B cell (primary cell): ENCODE data around the gene SPRED2. TPM values are rescaled to one million over a fixed set of nuclear protein-coding genes. Genes with fewer than 3 reads are reported as not detected.

ENCODE experiments used
- ATAC-seq: fragments of 200-7000 bp; cut with Tn5 transposase; one replicate; pipeline ENCODE4 v1.10.0; 2021; ENCODE audit warnings: low read depth, mild to moderate bottlenecking, moderate number of reproducible peaks, moderate library complexity
- CTCF ChIA-PET: fragments of 350-600 bp; sonication (Branson Sonifier 250); formaldehyde crosslinking; loops from one replicate; lab custom pipeline; 2021; ENCODE audit warnings: antibody characterized with exemption, inconsistent platforms; lab: Charles Lee
- POLR2A ChIA-PET: fragments of 350-600 bp; sonication (Branson Sonifier 250); formaldehyde crosslinking; loops from one replicate; lab custom pipeline; 2021; ENCODE audit warnings: antibody characterized with exemption; lab: Charles Lee
- DNase-seq: peaks from one replicate; pipeline ENCODE4 v3.0.0; 2013
- H2AFZ ChIP-seq: 2 replicates; pipeline ENCODE4 v1.6.1; 2012; ENCODE audit warnings: mild to moderate bottlenecking, low read depth, low read length; ENCODE audit not compliant: insufficient read depth, poor library complexity, severe bottlenecking
- H3K27ac ChIP-seq, 2 donors: 1 replicate in 1 of 2; 2 replicates in 1 of 2; pipeline ENCODE4 v1.5.1; 2012 to 2013; ENCODE audit warnings: low read length in 2 of 2, mild to moderate bottlenecking in 2 of 2, moderate library complexity in 1 of 2
- H3K27me3 ChIP-seq, 4 experiments: fragments of 200-600 bp in 1 of 4; sonication (generic) in 1 of 4; replicated peaks in 1 of 4; 1 replicate in 2 of 4; 2 replicates in 2 of 4; pipeline versions ENCODE4 v1.6.1 to v1.7.0; 2013 to 2016; ENCODE audit warnings: low read length in 3 of 4, mild to moderate bottlenecking in 2 of 4, mixed read lengths in 1 of 4, moderate library complexity in 1 of 4; ENCODE audit not compliant: insufficient read depth in 4 of 4, control insufficient read depth in 3 of 4; ENCODE audit errors: control extremely low read depth in 1 of 4
- H3K36me3 ChIP-seq, 2 experiments: replicated peaks in 1 of 2; 1 replicate in 1 of 2; 2 replicates in 1 of 2; pipeline versions ENCODE4 v1.6.1 to v1.7.1; 2013; ENCODE audit warnings: low read length in 1 of 2; ENCODE audit not compliant: insufficient read depth in 2 of 2, control insufficient read depth in 1 of 2; ENCODE audit errors: control extremely low read depth in 1 of 2, extremely low read depth in 1 of 2
- H3K4me1 ChIP-seq, 2 donors: fragments of 200-600 bp in 1 of 2; sonication (generic) in 1 of 2; 1 replicate in 1 of 2; 2 replicates in 1 of 2; pipeline versions ENCODE4 v1.5.1 to v1.6.1; 2013 to 2017; ENCODE audit warnings: low read length in 2 of 2; ENCODE audit not compliant: control insufficient read depth in 2 of 2, insufficient read depth in 2 of 2
- H3K4me2 ChIP-seq: replicated peaks from 2 replicates; pipeline ENCODE3; 2012; ENCODE audit warnings: mild to moderate bottlenecking, low read depth, low read length; ENCODE audit not compliant: poor library complexity, severe bottlenecking
- H3K4me3 ChIP-seq, 5 experiments: fragments of 200-600 bp in 1 of 5; sonication (generic) in 1 of 5; 1 replicate in 3 of 5; 2 replicates in 2 of 5; pipeline versions ENCODE4 v1.5.1 to v1.7.0; 2011 to 2016; ENCODE audit warnings: low read length in 4 of 5, mild to moderate bottlenecking in 4 of 5, low read depth in 2 of 5, control low read depth in 1 of 5, moderate library complexity in 1 of 5; ENCODE audit not compliant: insufficient read depth in 1 of 5; ENCODE audit errors: control extremely low read depth in 1 of 5, extremely low read depth in 1 of 5
- H3K79me2 ChIP-seq: fragments of 200-600 bp; sonication (generic); one replicate; pipeline ENCODE4 v1.6.0; 2016; ENCODE audit warnings: low read length; ENCODE audit not compliant: control insufficient read depth, insufficient read depth
- H3K9ac ChIP-seq: fragments of 200-600 bp; sonication (generic); 2 replicates; pipeline ENCODE4 v1.6.1; 2017; ENCODE audit warnings: mild to moderate bottlenecking, low read length, moderate library complexity
- H3K9me3 ChIP-seq, 3 donors: one replicate each; pipeline versions ENCODE4 v1.6.1 to v1.7.1; 2013; ENCODE audit warnings: low read length in 2 of 3; ENCODE audit not compliant: control insufficient read depth in 2 of 3, insufficient read depth in 1 of 3; ENCODE audit errors: control extremely low read depth in 1 of 3
- H4K20me1 ChIP-seq: 2 replicates; pipeline ENCODE4 v1.6.0; 2012; ENCODE audit warnings: mild to moderate bottlenecking, low read length; ENCODE audit not compliant: insufficient read depth, control insufficient read depth, poor library complexity, severe bottlenecking
- H3K27ac Mint-ChIP-seq: one replicate; pipeline ENCODE4 v1.8.0; 2021; ENCODE audit warnings: mixed read lengths
- H3K27me3 Mint-ChIP-seq: one replicate; pipeline ENCODE4 v1.8.0; 2021; ENCODE audit warnings: mixed read lengths
- H3K4me1 Mint-ChIP-seq: one replicate; pipeline ENCODE4 v1.8.0; 2021; ENCODE audit warnings: mixed read lengths
- H3K4me3 Mint-ChIP-seq: one replicate; pipeline ENCODE4 v1.8.0; 2021; ENCODE audit warnings: mixed read lengths
- H3K9me3 Mint-ChIP-seq: one replicate; pipeline ENCODE4 v1.8.0; 2022; ENCODE audit warnings: mixed read lengths; ENCODE audit not compliant: insufficient read depth
- EZH2 ChIP-seq: IDR thresholded peaks from 2 replicates; pipeline ENCODE4 v1.6.1; 2012; ENCODE audit warnings: borderline replicate concordance, low read depth, mild to moderate bottlenecking, moderate library complexity, low read length; ENCODE audit not compliant: insufficient read depth, poor library complexity, severe bottlenecking
- WGBS: methylation state at CpG from one replicate; pipeline ENCODE4 v1.1.5; 2013; ENCODE audit warnings: missing lambda C conversion rate; ENCODE audit not compliant: insufficient coverage; 5-methylcytosine and 5-hydroxymethylcytosine counted together
- intact Hi-C: fragments of 100-400 bp; cut with micrococcal nuclease; formaldehyde crosslinking; loops from one replicate; pipeline ENCODE4 v1.10.0; 2022
- polyA plus RNA-seq: library from polyadenylated mRNA; depleted of rRNA; stranded (reverse); fragments of >200 nt; gene quantifications from 2 replicates; pipeline ENCODE4 v1.2.3, GENCODE V29; 2012
- total RNA-seq, 2 donors: library from RNA; stranded (reverse); fragments of 120-200 nt in 1 of 2; gene quantifications; 1 replicate in 1 of 2; 2 replicates in 1 of 2; pipeline versions ENCODE4 v1.2.3 to v1.2.4, GENCODE V29; 2013 to 2022
- TF ChIP-seq, protein P1 (sequence below): fragments of 200-600 bp; IDR thresholded peaks from one replicate; pipeline ENCODE4 v1.8.0; 2022; ENCODE audit warnings: antibody characterized with exemption, mild to moderate bottlenecking

SPRED2 gene
- total and polyA plus RNA-seq, 2 donors (not counting 1 experiment from before 2014, with no cell fraction given): 0.40 to 1.3 TPM

DNA sequence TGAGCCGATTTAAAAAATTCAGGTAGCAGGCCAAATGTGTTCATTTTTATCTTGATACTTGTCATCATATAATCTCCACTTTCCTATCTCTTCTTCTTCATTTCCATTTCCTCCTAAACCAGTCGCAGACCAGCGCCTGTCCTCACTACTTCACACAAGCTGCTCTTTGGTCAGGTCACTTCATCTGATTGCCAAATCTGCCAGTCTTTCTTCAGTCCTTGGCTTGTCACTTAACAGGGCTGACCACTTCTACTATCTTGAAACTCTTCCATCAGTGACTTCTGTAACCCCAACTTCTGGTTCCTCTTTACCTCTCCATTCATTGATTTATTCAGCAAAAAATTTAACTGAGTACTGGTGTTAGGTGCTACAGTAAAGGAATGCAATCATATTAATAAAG is 18.0 kb upstream of the SPRED2 start:
- Mint-ChIP-seq H3K4me1 (no peaks in the 10 kb centered on the region), H3K4me3 (no peak overlapping the region), H3K27me3 (peaks cover 27% of the 10 kb centered on the region), H3K27ac (no peak overlapping the region), H3K9me3 (no peaks in the 10 kb centered on the region)
- Histone ChIP-seq H4K20me1 (no peaks in the 10 kb centered on the region), H3K4me2 (no peak overlapping the region), H3K79me2 (no peaks in the 10 kb centered on the region), H3K9me3 (no peaks in the 10 kb centered on the region), H2AFZ (no peak overlapping the region), H3K27ac (no peak overlapping the region), H3K27me3 (peaks cover 0 to 4% (median 3%) of the 10 kb centered on the region in 4 experiments), H3K4me1 (no peaks in the 10 kb centered on the region), H3K36me3 (no peaks in the 10 kb centered on the region), H3K9ac (no peak overlapping the region), H3K4me3 (no peak overlapping the region)
- ChIA-PET POLR2A (no interaction called here), CTCF (no interaction called here)
- intact Hi-C loops: no loop called here
- TF ChIP-seq EZH2: no peak
- TF ChIP-seq, protein P1, sequence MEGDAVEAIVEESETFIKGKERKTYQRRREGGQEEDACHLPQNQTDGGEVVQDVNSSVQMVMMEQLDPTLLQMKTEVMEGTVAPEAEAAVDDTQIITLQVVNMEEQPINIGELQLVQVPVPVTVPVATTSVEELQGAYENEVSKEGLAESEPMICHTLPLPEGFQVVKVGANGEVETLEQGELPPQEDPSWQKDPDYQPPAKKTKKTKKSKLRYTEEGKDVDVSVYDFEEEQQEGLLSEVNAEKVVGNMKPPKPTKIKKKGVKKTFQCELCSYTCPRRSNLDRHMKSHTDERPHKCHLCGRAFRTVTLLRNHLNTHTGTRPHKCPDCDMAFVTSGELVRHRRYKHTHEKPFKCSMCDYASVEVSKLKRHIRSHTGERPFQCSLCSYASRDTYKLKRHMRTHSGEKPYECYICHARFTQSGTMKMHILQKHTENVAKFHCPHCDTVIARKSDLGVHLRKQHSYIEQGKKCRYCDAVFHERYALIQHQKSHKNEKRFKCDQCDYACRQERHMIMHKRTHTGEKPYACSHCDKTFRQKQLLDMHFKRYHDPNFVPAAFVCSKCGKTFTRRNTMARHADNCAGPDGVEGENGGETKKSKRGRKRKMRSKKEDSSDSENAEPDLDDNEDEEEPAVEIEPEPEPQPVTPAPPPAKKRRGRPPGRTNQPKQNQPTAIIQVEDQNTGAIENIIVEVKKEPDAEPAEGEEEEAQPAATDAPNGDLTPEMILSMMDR: no peak
- ATAC-seq (no peak), DNase-seq (no peak)
- WGBS: 97% methylated on average over 3 of the region's 3 CpGs

DNA sequence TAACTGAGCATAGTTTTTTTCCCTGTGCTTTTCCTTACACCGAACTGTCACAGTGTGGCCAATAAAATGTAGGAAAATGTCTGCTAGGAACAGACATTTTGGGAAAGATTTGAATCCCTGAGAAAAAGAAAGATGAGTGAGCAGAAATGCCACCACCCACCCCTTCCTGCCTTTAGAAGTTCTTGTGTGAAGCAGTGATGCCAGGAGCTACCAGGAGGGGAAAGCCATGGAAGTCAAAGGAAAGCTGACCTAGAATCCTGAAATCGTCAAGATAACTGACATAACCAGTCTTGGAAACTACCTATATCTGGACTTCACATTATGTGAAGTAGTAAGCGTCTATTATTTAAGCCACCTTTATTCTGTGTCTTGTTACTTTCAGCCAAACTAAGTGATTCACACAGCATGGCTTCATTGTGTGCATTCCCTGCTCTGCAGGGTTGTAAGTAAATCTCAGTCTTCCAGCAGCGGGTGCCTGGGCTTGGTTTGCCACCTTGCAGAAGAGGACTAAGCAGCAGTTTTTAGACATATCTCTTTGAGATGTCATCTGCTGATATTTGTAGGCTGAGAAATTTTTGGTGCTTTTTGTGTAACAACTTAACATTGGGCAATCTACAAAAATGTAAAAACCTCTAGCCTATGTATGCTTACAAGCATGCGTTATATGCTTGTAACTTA is 11.2 kb upstream of the SPRED2 start:
- 92% methylated on average over 2 of the region's 5 CpGs for WGBS
- peaks cover 0 to 5% (median 2%) of the 10 kb centered on the region in 4 experiments for H3K27me3 ChIP-seq
- no peak overlapping the region for H2AFZ ChIP-seq
- H3K4me1 Mint-ChIP-seq: no peaks in the 10 kb centered on the region
- H4K20me1 ChIP-seq: no peaks in the 10 kb centered on the region
- no peaks in the 10 kb centered on the region for H3K36me3 ChIP-seq
- no peak overlapping the region for H3K27ac ChIP-seq
- no peak overlapping the region for H3K9ac ChIP-seq
- peaks cover 14% of the 10 kb centered on the region for H3K27me3 Mint-ChIP-seq
- H3K4me2 ChIP-seq: no peak overlapping the region
- intact Hi-C loops: no loop called here
- no peaks in the 10 kb centered on the region for H3K9me3 ChIP-seq
- H3K4me3 Mint-ChIP-seq: no peak overlapping the region
- H3K4me3 ChIP-seq: no peak overlapping the region
- DNase-seq (no peak), ATAC-seq (no peak)
- TF ChIP-seq, protein P1: no peak
- TF ChIP-seq EZH2: no peak
- POLR2A ChIA-PET: no interaction called here
- H3K79me2 ChIP-seq: no peaks in the 10 kb centered on the region
- CTCF ChIA-PET: no interaction called here
- no peaks in the 10 kb centered on the region for H3K4me1 ChIP-seq
- H3K27ac Mint-ChIP-seq: no peak overlapping the region
- H3K9me3 Mint-ChIP-seq: no peaks in the 10 kb centered on the region
